ENCODE results near the gene ARPIN.
"Not testable (repeated sequence)": the region's sequence is repeated elsewhere in the genome, so short reads cannot be mapped to it uniquely, and the experiment has no call there.

The ARPIN gene

GRCh38 chr15:89875741-89876140 lies 37.0 kb downstream of the ARPIN start:
- no peak for DNase-seq

- DNase-seq = peak; percentile 61
Measured at GRCh38 chr15:89874926-89875564, 37.7 kb downstream of the ARPIN start.

- no peak for DNase-seq
Measured at GRCh38 chr15:89870688-89871288, 42.0 kb downstream of the ARPIN start.

- no peak for DNase-seq
Measured at GRCh38 chr15:89870006-89870405, 42.7 kb downstream of the ARPIN start.

GRCh38 chr15:89869490-89869889 lies 43.3 kb downstream of the ARPIN start:
- not testable (repeated sequence) for DNase-seq

GRCh38 chr15:89864958-89865739 lies 47.6 kb downstream of the ARPIN start:
- DNase-seq = no peak

GRCh38 chr15:89863918-89864317 lies 48.8 kb downstream of the ARPIN start:
- no peak for DNase-seq

GRCh38 chr15:89860891-89861290 lies 51.9 kb downstream of the ARPIN start:
- no peak for DNase-seq

GRCh38 chr15:89860431-89860830 lies 52.3 kb downstream of the ARPIN start:
- no peak for DNase-seq

GRCh38 chr15:89858661-89859458 lies 53.9 kb downstream of the ARPIN start:
- no peak for DNase-seq

GRCh38 chr15:89857673-89858072 lies 55.1 kb downstream of the ARPIN start:
- DNase-seq = peak; percentile 54

GRCh38 chr15:89855948-89856347 lies 56.8 kb downstream of the ARPIN start:
- DNase-seq = no peak

- not testable (repeated sequence) for DNase-seq
Measured at GRCh38 chr15:89854863-89855262, 57.9 kb downstream of the ARPIN start.

GRCh38 chr15:89852342-89852995 lies 60.3 kb downstream of the ARPIN start:
- DNase-seq = no peak

GRCh38 chr15:89851673-89852341 lies 60.9 kb downstream of the ARPIN start:
- DNase-seq = no peak

- no peak for DNase-seq
Measured at GRCh38 chr15:89848970-89849292, 63.8 kb downstream of the ARPIN start.

GRCh38 chr15:89847101-89847500 lies 65.7 kb downstream of the ARPIN start:
- DNase-seq = no peak

- peak; percentile 91 for DNase-seq
Measured at GRCh38 chr15:89845305-89845893, 67.4 kb downstream of the ARPIN start.
